CD4-positive, alpha-beta T cell treated with Interleukin-4 for 4 hours (primary cell): Measurements from ENCODE around the gene FUCA1.
"Not testable (repeated sequence)": the region's sequence is repeated elsewhere in the genome, so short reads cannot be mapped to it uniquely, and the experiment has no call there.

Experiments
- DNase-seq: peaks from one replicate; pipeline ENCODE4 v3.0.0-alpha.2; 2020

Gene FUCA1

GRCh38 chr1:23895082-23895481 is 27.0 kb upstream of the FUCA1 start:
- DNase-seq: no peak

- no peak for DNase-seq
These were observed 21.0 kb upstream of the FUCA1 start for GRCh38 chr1:23889074-23889473.

GRCh38 chr1:23885222-23885621 is 17.1 kb upstream of the FUCA1 start:
- no peak for DNase-seq

GRCh38 chr1:23882746-23883145 is 14.7 kb upstream of the FUCA1 start:
- no peak for DNase-seq

GRCh38 chr1:23879809-23880208 is 11.7 kb upstream of the FUCA1 start:
- no peak for DNase-seq

GRCh38 chr1:23878668-23879067 is 10.6 kb upstream of the FUCA1 start:
- DNase-seq: no peak

GRCh38 chr1:23875382-23875781 is 7.3 kb upstream of the FUCA1 start:
- DNase-seq: no peak

- DNase-seq: no peak
These were observed 4.3 kb upstream of the FUCA1 start for GRCh38 chr1:23872421-23872820.

- no peak for DNase-seq
These were observed 961 bp upstream of the FUCA1 start for GRCh38 chr1:23869051-23869450.

- DNase-seq: no peak
These were observed 497 bp upstream of the FUCA1 start for GRCh38 chr1:23868557-23869016.

- DNase-seq: no peak
These were observed 572 bp downstream of the FUCA1 start for GRCh38 chr1:23867542-23867894.

GRCh38 chr1:23865543-23865930 is 2.6 kb downstream of the FUCA1 start:
- no peak for DNase-seq

- no peak for DNase-seq
These were observed 3.1 kb downstream of the FUCA1 start for GRCh38 chr1:23864801-23865542.

- DNase-seq: no peak
These were observed 5.5 kb downstream of the FUCA1 start for GRCh38 chr1:23862640-23863039.

- peak; percentile 6 for DNase-seq
These were observed 13.5 kb downstream of the FUCA1 start for GRCh38 chr1:23854568-23854967.

GRCh38 chr1:23853124-23853523 is 15.0 kb downstream of the FUCA1 start:
- DNase-seq: not testable (repeated sequence)

- not testable (repeated sequence) for DNase-seq
These were observed 16.7 kb downstream of the FUCA1 start for GRCh38 chr1:23851406-23851805.

GRCh38 chr1:23848673-23849616 is 19.1 kb downstream of the FUCA1 start:
- DNase-seq: no peak

- not testable (repeated sequence) for DNase-seq
These were observed 20.5 kb downstream of the FUCA1 start for GRCh38 chr1:23847482-23848095.

- DNase-seq: no peak
These were observed 22.9 kb downstream of the FUCA1 start for GRCh38 chr1:23845163-23845562.

GRCh38 chr1:23843644-23844043 is 24.4 kb downstream of the FUCA1 start:
- DNase-seq: no peak

- DNase-seq: peak; percentile 68
These were observed 29.7 kb downstream of the FUCA1 start for GRCh38 chr1:23838401-23838866.

- DNase-seq: no peak
These were observed 30.2 kb downstream of the FUCA1 start for GRCh38 chr1:23837908-23838307.
